Dedifferentiated amniotic fluid mesenchymal stem cell (primary cell): ENCODE data around the gene BPGM.
A peak's percentile ranks its signal among the peaks of the same experiment; 100 is the strongest.

ENCODE experiments used
- DNase-seq: peaks from one replicate; pipeline ENCODE4 v3.0.0-alpha.2; 2016; ENCODE audit errors: extremely low spot score

Gene BPGM

DNA sequence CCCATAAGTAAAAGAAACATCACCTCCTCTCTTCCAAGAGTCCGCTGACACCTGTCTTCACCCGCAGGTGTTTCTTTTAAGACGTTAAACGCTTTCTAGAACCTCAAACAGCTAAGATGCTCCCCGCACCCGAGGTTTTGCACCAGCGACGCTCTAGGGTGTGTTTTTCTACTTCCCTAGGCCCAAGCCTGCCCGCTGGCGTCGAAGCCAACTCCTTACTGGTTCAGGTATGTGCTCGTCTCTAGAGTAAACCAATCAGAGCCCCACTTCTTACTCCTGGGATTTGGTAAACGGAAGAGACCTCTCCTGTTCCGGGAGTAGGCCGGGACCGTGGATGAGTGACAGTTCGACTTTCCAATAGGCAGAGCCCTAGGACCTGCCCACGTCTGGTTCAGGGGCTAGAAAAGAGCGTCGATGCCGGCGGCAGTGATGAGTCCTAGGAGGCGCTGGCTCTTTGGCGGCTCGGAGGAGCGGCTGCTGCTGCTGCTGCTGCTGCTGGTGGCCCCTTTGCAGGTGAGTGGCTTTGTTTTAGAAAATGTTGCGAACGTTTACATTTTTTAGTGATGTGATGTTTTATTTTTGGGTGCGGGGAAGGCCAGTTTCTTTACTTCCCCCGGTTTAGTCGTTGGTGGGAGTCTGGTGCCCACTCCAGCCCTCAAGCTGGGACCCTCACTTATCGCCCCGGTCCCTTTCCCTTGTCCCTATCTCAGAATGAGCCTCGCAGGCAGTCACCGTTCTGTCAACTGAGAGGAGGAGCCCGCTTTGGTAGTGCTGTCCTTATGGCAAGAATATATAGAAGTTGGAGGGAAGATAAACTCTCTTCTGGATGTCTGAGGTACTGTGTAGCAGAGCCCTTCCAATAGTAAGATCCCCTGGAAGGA is at the start of gene BPGM:
BPGM (plus strand) TSS at position 429 of the 881 bp plus-strand sequence. CDS start 14,655 bp downstream, outside the sequence.
- DNase-seq = peak; percentile 100

- no peak for DNase-seq
These were observed 47.3 kb upstream of the BPGM start for GRCh38 chr7:134599371-134599770.

- no peak for DNase-seq
These were observed 45.2 kb upstream of the BPGM start for GRCh38 chr7:134601459-134601858.

DNA sequence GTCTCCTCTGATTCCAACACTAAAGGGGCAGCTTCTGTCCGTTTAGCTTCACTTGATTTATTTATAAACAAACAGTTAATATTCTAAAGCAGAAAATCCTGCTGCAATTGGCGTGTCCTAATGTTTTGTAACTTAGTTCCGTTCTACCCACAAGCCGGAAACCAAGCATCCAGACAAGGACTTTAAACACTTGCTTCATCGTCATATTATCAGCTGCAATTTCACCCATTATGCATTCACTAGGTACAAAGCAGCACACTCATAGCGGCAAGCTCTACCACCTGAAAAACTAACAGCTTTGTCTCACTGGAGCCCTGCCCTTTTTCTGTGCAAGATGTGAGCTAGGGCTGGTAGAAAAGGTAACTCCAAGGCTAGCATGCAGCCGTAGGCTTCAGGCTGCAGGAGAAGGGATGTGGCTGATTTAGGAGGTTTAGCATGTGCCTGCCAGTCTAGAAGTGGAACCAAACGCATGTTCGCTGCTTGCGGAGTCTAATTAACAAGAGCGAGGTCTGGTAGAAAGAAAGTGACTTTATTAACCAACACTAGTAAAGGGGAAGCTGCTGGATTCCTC is 43.7 kb upstream of the BPGM start:
- no peak for DNase-seq

GRCh38 chr7:134605978-134606923 is 40.4 kb upstream of the BPGM start:
- peak; percentile 73 for DNase-seq

DNA sequence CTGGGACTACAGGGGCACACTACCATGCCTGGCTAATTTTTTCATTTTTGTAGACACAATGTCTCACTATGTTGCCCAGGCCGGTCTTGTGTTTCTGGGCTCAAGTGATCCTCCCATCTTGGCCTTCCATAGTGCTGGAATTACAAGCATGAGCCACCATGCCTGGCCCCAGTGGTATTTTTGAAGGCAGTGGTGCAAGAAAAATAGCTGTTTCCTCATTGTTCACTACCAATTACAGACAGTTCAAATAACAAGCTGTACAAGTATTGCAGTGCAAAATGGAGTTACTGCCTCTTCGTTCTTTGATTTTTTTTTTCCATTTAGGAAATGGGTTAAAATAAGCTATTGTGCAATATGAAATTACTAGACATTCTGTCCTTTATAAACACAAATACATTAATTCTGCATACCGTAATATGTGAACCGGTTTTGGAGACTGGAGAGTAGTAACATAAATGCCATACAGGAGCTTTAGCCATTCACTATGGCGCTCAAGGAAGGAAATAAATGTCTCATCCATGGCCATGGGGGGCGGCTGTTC is 35.0 kb upstream of the BPGM start:
- no peak for DNase-seq

DNA sequence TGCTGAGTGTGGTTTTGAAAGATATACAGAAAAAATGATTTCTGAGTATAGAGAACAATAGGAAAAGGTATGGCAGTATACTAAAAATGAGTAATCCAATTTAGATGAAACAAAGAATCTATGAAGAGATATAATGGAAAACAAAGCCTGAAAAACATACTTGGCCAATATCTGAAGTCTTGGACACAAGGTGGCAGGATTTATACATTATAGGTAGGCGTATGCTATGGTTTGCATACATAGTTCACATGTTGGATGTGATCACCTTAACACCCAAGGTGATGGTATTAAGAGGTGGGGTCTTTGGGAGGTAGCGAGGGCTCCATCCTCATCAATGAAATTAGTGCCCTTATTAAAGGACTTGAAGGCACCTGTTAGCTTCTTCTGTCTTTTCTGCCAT is 34.5 kb upstream of the BPGM start:
- no peak for DNase-seq

GRCh38 chr7:134613623-134614347 is 32.9 kb upstream of the BPGM start:
- DNase-seq = peak; percentile 95

DNA sequence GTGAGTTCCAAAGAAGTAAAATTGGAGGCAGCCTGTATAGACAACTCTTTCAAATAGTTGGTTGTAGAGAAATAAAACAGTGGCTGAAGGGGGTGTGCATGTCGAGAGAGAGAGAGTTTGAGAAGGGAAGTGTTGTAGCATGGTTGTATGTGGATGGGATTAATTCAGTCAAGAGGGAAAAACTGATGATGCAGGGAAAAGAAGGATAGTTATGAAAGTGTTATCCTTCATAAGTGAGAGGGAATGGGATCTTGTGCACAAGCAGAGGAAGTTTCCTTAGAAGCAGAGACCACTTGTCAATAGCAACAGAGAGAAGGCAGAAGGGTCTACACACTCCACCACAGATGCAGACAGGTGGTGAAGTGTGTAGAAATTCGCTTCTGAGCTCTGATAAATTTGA is 30.0 kb upstream of the BPGM start:
- no peak for DNase-seq

GRCh38 chr7:134618756-134619530 is 27.7 kb upstream of the BPGM start:
- DNase-seq = peak; percentile 52

GRCh38 chr7:134619627-134620331 is 26.9 kb upstream of the BPGM start:
- peak; percentile 82 for DNase-seq

- DNase-seq = no peak
These were observed 24.2 kb upstream of the BPGM start for GRCh38 chr7:134622303-134622995.

GRCh38 chr7:134623193-134623592 is 23.5 kb upstream of the BPGM start:
- DNase-seq = no peak

- DNase-seq = peak; percentile 70
These were observed 21.1 kb upstream of the BPGM start for GRCh38 chr7:134625550-134625949.

DNA sequence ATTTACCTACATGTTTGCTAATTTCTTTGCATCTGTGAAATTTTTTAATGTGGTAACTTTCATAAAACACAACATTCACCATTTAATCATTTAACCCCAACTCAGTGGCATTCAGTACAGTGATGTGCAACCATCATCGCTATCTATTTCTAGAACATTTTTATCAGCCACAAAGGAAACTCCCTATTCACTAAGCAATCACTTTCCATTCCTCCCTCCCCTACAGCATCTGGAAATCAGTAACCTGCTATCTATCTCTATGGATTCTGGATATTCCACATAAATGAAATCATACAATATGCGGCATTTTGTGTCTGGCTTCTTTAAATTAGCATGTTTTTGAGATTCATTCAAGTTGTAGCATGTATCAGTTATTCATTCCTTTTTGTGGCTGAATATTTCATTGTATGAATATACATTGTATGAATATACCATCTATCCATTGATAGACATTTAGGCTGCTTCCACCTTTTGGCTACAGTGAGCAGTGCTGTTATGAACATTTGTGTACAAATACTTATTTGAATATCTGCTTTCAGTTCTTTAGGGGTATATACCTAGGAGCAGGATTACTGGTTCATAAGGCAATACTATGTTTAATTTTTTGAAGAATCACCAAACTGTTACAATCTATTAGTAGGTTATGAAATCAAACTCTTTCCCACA is 19.4 kb upstream of the BPGM start:
- DNase-seq = no peak

- DNase-seq = no peak
These were observed 18.9 kb upstream of the BPGM start for GRCh38 chr7:134627775-134628153.

GRCh38 chr7:134629445-134629844 is 17.2 kb upstream of the BPGM start:
- no peak for DNase-seq

DNA sequence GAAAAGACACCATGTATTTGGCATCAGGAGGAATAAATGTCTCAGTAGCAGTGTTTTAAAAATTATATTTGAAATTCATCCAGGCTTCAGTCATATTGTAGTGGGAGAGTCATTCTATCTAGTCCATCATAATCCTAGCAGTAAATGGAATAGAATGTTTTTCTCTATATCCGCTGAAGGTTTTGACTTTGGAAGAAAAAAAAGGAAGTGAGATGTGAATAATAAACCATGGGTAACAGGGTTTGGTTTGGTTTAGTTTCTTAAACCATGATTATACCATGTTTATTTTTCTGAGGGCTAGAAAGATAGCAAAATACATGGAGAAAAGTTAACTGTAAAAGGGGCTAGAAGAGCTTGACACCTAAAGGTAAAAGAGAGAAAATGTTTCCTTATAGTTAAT is 16.4 kb upstream of the BPGM start:
- DNase-seq = no peak

- DNase-seq = no peak
These were observed 15.8 kb upstream of the BPGM start for GRCh38 chr7:134630893-134631292.
